Measurements from ENCODE around the gene MEGF6. TPM values are rescaled to one million over a fixed set of nuclear protein-coding genes. Genes with fewer than 3 reads are reported as not detected.

The MEGF6 gene
- total and polyA plus RNA-seq, 9 of the 15 experiments (the other 6 are each of a cell fraction or from before 2014, with no cell fraction given): 0.03 to 1.7 (median 0.24) TPM; not detected in 3

- TF ChIP-seq STAT6 (CRISPR knock-in tag; IDR thresholded peaks at IDR 0.05) (no peak), USF1 (CRISPR knock-in tag; IDR thresholded peaks at IDR 0.05) (0 out of 2 replicates have a peak, but pooled peaks have one; percentile 17), ZNF696 (CRISPR knock-in tag; conservative IDR thresholded peaks at IDR 0.05) (no peak), GTF2A2 (tag; IDR thresholded peaks at IDR 0.05) (no peak), PYGO2 (tag; IDR thresholded peaks at IDR 0.05) (no peak), CHCHD3 (CRISPR knock-in tag; IDR thresholded peaks at IDR 0.05) (no peak), ZNF79 (CRISPR knock-in tag; IDR thresholded peaks at IDR 0.05; ENCODE audit: low read depth) (no peak), U2AF1 (optimal IDR thresholded peaks at IDR 0.05; ENCODE audit: low read depth, low read length) (no peak), SIX5 (IDR thresholded peaks at IDR 0.05; ENCODE audit: borderline replicate concordance in 1 of 2, insufficient read depth in 1 of 2, low read depth in 1 of 2, low read length in 2 of 2) (no peak), SIRT6 (IDR thresholded peaks at IDR 0.05; ENCODE audit: low read depth, low read length) (no peak), KLF1 (tag; IDR thresholded peaks at IDR 0.05) (no peak), RBM17 (IDR thresholded peaks at IDR 0.05; ENCODE audit: borderline replicate concordance, low read depth, low read length) (no peak), CXXC5 (CRISPR knock-in tag; IDR thresholded peaks at IDR 0.05) (no peak), ZZZ3 (IDR thresholded peaks at IDR 0.05) (no peak), GMEB1 (CRISPR knock-in tag; IDR thresholded peaks at IDR 0.05) (0 out of 2 replicates have a peak, but pooled peaks have one; percentile 8), RFX7 (CRISPR knock-in tag; IDR thresholded peaks at IDR 0.05) (no peak), SRF (CRISPR knock-in tag; IDR thresholded peaks at IDR 0.05) (no peak), RB1 (IDR thresholded peaks at IDR 0.05; ENCODE audit: low read depth) (peak; percentile 32; the same call in 1 of the 2 replicates)
- TF ChIP-seq, protein P1, sequence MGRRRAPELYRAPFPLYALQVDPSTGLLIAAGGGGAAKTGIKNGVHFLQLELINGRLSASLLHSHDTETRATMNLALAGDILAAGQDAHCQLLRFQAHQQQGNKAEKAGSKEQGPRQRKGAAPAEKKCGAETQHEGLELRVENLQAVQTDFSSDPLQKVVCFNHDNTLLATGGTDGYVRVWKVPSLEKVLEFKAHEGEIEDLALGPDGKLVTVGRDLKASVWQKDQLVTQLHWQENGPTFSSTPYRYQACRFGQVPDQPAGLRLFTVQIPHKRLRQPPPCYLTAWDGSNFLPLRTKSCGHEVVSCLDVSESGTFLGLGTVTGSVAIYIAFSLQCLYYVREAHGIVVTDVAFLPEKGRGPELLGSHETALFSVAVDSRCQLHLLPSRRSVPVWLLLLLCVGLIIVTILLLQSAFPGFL (CRISPR knock-in tag; IDR thresholded peaks at IDR 0.05): no peak
- TF ChIP-seq, protein P2, sequence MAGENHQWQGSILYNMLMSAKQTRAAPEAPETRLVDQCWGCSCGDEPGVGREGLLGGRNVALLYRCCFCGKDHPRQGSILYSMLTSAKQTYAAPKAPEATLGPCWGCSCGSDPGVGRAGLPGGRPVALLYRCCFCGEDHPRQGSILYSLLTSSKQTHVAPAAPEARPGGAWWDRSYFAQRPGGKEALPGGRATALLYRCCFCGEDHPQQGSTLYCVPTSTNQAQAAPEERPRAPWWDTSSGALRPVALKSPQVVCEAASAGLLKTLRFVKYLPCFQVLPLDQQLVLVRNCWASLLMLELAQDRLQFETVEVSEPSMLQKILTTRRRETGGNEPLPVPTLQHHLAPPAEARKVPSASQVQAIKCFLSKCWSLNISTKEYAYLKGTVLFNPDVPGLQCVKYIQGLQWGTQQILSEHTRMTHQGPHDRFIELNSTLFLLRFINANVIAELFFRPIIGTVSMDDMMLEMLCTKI (IDR thresholded peaks at IDR 0.05; ENCODE audit: partially characterized antibody): no peak
Observed at GRCh38 chr1:3483801-3484444, 127.4 kb downstream of the MEGF6 start (continued).

Measured in K562 (cell line).